Measurements from ENCODE around the gene ZNF853.
"Not testable (repeated sequence)": the region's sequence is repeated elsewhere in the genome, so short reads cannot be mapped to it uniquely, and the experiment has no call there.

Gene ZNF853

DNA sequence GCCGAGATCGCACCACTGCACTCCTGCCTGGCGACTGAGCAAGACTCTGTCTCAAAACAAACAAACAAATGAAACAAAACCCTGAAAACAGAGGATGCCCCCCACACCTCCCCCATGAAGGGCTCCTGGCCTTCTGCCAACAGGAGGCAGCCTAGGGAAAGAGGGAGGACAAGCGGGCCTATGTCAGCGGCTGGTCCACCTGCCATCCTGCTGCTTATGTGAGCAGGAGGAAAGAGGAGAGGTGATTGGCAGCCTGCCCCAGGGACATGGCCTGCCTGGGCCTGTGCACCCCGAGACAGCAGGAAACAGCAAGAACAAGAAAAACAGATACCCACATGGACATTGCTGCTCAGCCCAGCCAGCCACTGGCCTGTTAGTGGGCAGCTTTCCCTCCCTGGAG, 12.6 kb downstream of the ZNF853 start:
- TF ChIP-seq, protein P1, sequence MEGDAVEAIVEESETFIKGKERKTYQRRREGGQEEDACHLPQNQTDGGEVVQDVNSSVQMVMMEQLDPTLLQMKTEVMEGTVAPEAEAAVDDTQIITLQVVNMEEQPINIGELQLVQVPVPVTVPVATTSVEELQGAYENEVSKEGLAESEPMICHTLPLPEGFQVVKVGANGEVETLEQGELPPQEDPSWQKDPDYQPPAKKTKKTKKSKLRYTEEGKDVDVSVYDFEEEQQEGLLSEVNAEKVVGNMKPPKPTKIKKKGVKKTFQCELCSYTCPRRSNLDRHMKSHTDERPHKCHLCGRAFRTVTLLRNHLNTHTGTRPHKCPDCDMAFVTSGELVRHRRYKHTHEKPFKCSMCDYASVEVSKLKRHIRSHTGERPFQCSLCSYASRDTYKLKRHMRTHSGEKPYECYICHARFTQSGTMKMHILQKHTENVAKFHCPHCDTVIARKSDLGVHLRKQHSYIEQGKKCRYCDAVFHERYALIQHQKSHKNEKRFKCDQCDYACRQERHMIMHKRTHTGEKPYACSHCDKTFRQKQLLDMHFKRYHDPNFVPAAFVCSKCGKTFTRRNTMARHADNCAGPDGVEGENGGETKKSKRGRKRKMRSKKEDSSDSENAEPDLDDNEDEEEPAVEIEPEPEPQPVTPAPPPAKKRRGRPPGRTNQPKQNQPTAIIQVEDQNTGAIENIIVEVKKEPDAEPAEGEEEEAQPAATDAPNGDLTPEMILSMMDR (IDR thresholded peaks at IDR 0.05; ENCODE audit: borderline replicate concordance, insufficient read depth, low read depth, low read length) = no peak
- no peak overlapping the region for H3K4me3 ChIP-seq (ENCODE audit: low read depth, low read length)

DNA sequence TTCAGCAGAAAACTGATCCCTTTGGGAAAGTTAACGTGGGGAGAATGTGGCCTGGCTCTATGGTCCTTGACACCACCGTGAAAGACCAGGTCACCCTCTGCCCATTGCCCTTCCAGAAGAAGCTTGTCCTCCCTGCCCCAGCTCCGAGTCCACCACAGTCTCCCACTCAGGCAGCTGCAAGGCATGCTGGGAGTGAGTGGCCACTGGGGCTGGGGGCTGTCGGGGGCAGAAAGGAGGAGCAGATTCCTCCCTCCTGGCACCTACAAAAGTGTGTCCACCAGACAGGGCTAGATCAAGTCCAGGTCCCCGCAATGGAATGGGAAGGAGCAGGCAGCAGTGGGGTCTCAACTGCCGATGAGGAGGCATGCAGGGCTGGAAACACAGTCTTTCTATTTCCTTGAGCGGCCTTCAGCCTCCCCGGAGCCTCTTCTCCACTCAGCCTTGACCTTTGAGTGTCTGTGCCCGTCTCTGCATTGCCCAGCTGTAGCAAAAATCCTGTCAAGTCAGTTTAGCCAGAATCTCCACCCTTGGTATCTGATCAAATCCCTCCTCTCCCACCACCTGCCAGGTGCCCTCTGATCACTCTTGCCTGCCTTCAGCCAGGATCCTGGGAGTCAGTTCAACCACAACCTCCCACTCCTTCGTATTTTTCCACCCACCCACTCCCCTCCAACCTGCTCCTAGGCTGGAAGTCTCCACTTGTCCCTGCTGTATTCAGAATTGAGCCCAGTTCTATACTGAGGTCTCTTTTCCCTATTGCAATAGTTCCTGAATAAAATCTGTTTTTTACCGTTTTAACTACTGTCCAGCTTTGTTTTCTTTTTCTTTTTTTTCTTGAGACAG, 14.8 kb downstream of the ZNF853 start:
- H3K4me3 ChIP-seq (ENCODE audit: low read depth, low read length) = no peak overlapping the region
- TF ChIP-seq, protein P1 (IDR thresholded peaks at IDR 0.05; ENCODE audit: borderline replicate concordance, insufficient read depth, low read depth, low read length) = no peak

DNA sequence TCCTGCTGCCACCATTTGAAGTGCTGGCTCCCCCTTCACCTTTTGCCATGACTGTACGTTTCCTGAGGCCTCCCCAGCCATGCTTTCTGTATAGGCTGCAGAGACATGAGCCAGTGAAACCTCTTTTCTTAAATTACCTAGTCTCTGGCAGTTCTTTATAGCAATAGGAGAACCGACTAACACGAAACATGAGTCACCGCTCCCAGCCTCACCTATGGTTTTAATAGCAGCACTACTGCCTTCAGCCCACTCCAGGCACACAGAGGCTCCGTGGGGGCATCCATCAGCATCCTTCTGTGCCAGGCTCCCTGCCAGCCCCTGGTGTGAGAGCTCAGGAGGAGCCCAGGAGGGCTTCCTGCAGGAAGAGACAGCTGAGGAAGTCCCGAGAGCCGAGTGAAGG, 16.2 kb downstream of the ZNF853 start:
- H3K4me3 ChIP-seq (ENCODE audit: low read depth, low read length) = no peak overlapping the region
- TF ChIP-seq, protein P1 (IDR thresholded peaks at IDR 0.05; ENCODE audit: borderline replicate concordance, insufficient read depth, low read depth, low read length) = no peak

DNA sequence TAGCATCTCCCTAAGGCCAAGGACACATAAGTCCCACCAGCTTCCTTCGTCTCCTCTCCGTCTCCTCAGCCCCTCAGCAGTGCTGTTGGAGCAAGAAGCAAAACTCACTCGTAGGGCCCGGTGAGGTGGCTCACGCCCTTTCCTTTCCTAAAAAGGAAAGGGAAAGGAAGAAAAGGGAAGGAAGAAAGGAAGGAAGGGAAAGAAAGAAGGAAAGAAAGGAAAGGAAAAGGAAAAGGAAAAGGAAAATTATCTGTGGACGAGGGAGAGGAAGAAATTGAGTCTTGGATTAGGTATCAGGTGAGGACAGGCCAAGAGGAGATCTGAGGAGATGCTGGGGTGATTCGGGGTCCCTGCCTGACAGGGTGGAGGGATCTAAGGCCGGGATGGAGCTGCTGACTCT, 18.6 kb downstream of the ZNF853 start:
- TF ChIP-seq, protein P1 (IDR thresholded peaks at IDR 0.05; ENCODE audit: borderline replicate concordance, insufficient read depth, low read depth, low read length) = no peak
- H3K4me3 ChIP-seq (ENCODE audit: low read depth, low read length) = no peak overlapping the region

DNA sequence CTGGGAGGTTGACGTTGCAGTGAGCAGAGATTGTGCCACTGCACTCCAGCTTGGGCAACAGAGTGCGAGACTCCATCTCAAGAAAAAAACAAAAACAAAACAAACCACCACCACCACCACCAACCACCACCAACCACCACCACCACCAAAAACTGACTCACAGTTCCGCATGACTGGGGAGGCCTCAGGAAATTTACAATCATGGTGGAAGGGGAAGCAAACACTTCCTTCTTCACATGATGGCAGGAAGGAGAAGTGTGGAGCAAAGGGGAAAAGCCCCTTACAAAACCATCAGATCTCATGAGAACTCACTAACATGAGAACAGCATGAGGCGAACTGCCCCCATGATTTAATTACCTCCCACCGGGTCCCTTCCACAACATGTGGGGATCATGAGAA, 19.6 kb downstream of the ZNF853 start:
- H3K4me3 ChIP-seq (ENCODE audit: low read depth, low read length) = not testable (repeated sequence)

DNA sequence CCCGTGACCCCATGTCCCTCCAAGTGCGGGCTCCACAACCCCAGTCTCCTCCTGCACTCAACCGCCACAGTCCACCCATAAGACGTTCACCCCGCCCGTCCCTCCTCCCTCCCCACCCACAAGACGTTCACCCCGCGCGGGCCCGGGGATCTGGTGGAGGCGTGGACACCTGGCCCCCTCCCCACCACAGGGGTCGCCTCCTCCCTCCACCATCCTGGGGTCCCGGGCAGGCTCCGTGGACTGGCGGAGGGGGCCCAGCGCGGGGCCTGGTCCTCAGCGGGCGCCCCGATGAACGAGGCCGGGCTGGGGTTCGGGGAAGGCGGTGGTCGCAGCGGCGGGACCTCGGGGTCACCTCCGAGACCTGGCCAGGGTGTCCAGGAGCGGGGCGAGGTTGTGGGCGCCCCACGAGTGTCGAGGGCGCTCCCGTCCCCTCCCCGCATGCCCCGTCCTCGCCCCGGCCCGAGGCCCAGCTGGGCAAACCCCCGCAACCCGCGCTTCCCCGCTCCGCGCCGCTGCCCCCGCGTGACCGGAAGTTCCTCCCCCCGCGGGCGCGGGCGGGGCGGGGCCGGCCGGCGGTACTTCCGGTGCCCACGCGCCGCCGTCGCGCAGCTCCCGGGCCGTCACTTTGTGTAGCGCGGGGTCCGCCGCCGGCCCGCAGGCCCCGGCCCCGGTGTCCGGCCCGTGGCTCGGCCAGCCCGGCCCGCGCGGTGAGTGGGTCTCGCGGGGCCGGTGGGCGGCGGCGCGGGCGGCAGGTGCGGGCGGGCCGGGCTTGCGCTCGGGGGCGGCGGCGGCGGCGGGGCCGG, 21.5 kb downstream of the ZNF853 start, which contains the start of gene ZNF316:
Gene ZNF316, plus strand, starts transcription at position 578 of the 803 bp plus-strand sequence. CDS start 5,092 bp downstream, outside the sequence.
- TF ChIP-seq, protein P1 (IDR thresholded peaks at IDR 0.05; ENCODE audit: borderline replicate concordance, insufficient read depth, low read depth, low read length) = no peak
- peak within 1 kb of the TSS; percentile 81 for H3K4me3 ChIP-seq (ENCODE audit: low read depth, low read length)

DNA sequence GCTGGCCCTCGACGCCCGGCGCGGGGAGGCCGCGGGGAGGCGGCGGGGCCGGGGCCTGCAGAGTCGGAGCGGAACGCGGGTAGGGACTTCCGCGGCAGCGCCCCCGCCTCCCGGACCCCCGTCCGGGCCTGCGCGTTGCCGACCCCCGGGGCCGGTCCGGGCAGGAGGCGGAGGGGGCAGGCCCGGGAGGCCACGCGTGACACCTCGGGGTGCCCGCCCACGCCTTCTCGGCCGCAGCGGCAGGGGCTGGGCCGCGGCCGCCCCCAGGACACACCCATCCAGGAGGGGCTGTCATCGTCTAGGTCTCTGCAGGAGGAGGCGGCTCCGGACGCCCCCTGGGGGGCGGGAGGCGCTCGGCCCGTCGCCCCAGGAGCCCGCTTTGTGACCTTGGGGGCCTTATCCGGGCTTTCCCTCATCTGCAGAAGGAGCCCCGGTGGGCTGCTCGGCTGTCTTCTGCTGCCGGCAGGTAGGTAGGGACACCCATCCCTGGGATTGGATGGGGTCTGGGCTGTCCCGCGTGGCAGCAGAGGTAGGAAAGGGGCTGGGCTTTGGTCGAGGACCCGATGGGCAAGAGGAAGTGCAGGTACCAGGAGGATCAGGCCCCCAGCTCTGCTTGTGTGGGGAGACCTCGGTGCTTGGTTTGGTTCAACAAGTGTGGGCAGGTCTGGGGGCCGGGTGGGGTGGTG, 22.3 kb downstream of the ZNF853 start:
- TF ChIP-seq, protein P1 (IDR thresholded peaks at IDR 0.05; ENCODE audit: borderline replicate concordance, insufficient read depth, low read depth, low read length) = peak; percentile 70
- H3K4me3 ChIP-seq (ENCODE audit: low read depth, low read length) = peak overlapping the region; percentile 81
